SK-N-SH (cell line): ENCODE data around the gene CCDC192. TPM values are rescaled to one million over a fixed set of nuclear protein-coding genes. Genes with fewer than 3 reads are reported as not detected.

Experiments used
- CTCF ChIA-PET: fragments of 300-600, 350-600 bp; formaldehyde crosslinking; extraction: SDS; loops from one replicate; lab custom pipeline; 2021; lab: Yijun Ruan, JAX
- POLR2A ChIA-PET: fragments of 350-600 bp; sonication (Branson Sonifier 250); formaldehyde crosslinking; extraction: SDS; loops from one replicate; lab custom pipeline; 2020; ENCODE audit warnings: antibody characterized with exemption, inconsistent platforms; lab: Yijun Ruan, JAX
- DNase-seq: peaks from one replicate; pipeline ENCODE4 v3.0.0; 2012
- H2AFZ ChIP-seq: fragments of 200-600 bp; sonication (generic); 2 replicates; pipeline ENCODE4 v1.8.1; 2016; ENCODE audit warnings: antibody characterized with exemption, mild to moderate bottlenecking, low read depth
- H3F3A ChIP-seq: fragments of 200-600 bp; sonication (generic); replicated peaks from 2 replicates; pipeline ENCODE3; 2016; ENCODE audit warnings: antibody characterized with exemption, mild to moderate bottlenecking; ENCODE audit not compliant: insufficient read depth
- H3K27ac ChIP-seq, 2 experiments: fragments of 200-500 bp in 1 of 2; fragments of 200-600 bp in 1 of 2; sonication (Bioruptor generic) in 1 of 2; sonication (generic), shearing (Covaris generic) in 1 of 2; 2 replicates each; pipeline versions ENCODE4 v1.5.1 to v1.6.1; 2014 to 2016; ENCODE audit warnings: low read depth in 2 of 2, inconsistent platforms in 1 of 2, low read length in 1 of 2, mild to moderate bottlenecking in 1 of 2, mixed read lengths in 1 of 2
- H3K27me3 ChIP-seq: fragments of 200-600 bp; sonication (generic), shearing (Covaris generic); 2 replicates; pipeline ENCODE4 v1.6.1; 2016; ENCODE audit warnings: mixed run types; ENCODE audit not compliant: insufficient read depth
- H3K36me3 ChIP-seq, 2 experiments: fragments of 200-500 bp in 1 of 2; fragments of 200-600 bp in 1 of 2; sonication (Bioruptor generic) in 1 of 2; sonication (generic) in 1 of 2; replicated peaks in 1 of 2; 2 replicates each; pipeline versions ENCODE3 to v1.5.1; 2014 to 2016; ENCODE audit warnings: low read length in 1 of 2, mild to moderate bottlenecking in 1 of 2; ENCODE audit not compliant: insufficient read depth in 2 of 2, control insufficient read depth in 1 of 2
- H3K4me1 ChIP-seq, 2 experiments: fragments of 200-500 bp in 1 of 2; fragments of 200-600 bp in 1 of 2; sonication (Bioruptor generic) in 1 of 2; sonication (generic), shearing (Covaris generic) in 1 of 2; 2 replicates each; pipeline versions ENCODE4 v1.5.1 to v1.6.1; 2014 to 2016; ENCODE audit warnings: low read depth in 1 of 2, low read length in 1 of 2, mixed run types in 1 of 2; ENCODE audit not compliant: insufficient read depth in 2 of 2, control insufficient read depth in 1 of 2
- H3K4me2 ChIP-seq: fragments of 200-600 bp; sonication (generic), shearing (Covaris generic); 2 replicates; pipeline ENCODE4 v1.6.1; 2017; ENCODE audit warnings: mixed run types
- H3K4me3 ChIP-seq, 2 experiments: fragments of 200-500 bp in 1 of 2; fragments of 200-600 bp in 1 of 2; sonication (Bioruptor generic) in 1 of 2; sonication (generic), shearing (Covaris generic) in 1 of 2; 2 replicates each; pipeline versions ENCODE4 v1.5.1 to v1.8.1; 2014 to 2016; ENCODE audit warnings: low read depth in 2 of 2, inconsistent platforms in 1 of 2, low read length in 1 of 2, mild to moderate bottlenecking in 1 of 2, mixed read lengths in 1 of 2, moderate library complexity in 1 of 2
- H3K79me2 ChIP-seq: fragments of 200-600 bp; sonication (generic); 2 replicates; pipeline ENCODE4 v1.8.1; 2017; ENCODE audit warnings: mild to moderate bottlenecking; ENCODE audit not compliant: insufficient read depth
- H3K9ac ChIP-seq: fragments of 200-600 bp; sonication (generic); 2 replicates; pipeline ENCODE4 v1.6.1; 2017; ENCODE audit warnings: mixed run types
- H3K9me2 ChIP-seq: fragments of 200-600 bp; sonication (generic); 2 replicates; pipeline ENCODE4 v1.6.1; 2017; ENCODE audit warnings: mixed run types
- H3K9me3 ChIP-seq: fragments of 200-600 bp; sonication (generic); 2 replicates; pipeline ENCODE4 v1.6.1; 2017; ENCODE audit warnings: mixed run types, mild to moderate bottlenecking, moderate library complexity
- H4K20me1 ChIP-seq: fragments of 200-600 bp; sonication (generic); 2 replicates; pipeline ENCODE4 v1.6.1; 2017; ENCODE audit warnings: mild to moderate bottlenecking, mixed run types; ENCODE audit not compliant: insufficient read depth
- CHD2 ChIP-seq: fragments of 150-350 bp; IDR thresholded peaks from 2 replicates; pipeline ENCODE4 v1.6.1; 2018; ENCODE audit warnings: low read length; ENCODE audit not compliant: partially characterized antibody
- ELF1 ChIP-seq: IDR thresholded peaks from 2 replicates; pipeline ENCODE4 v1.4.0; 2012
- FOSL2 ChIP-seq: IDR thresholded peaks from 2 replicates; pipeline ENCODE4 v1.4.0; 2012; ENCODE audit warnings: low read depth, mild to moderate bottlenecking, moderate library complexity, borderline replicate concordance
- FOXJ3 ChIP-seq: sonication (generic); formaldehyde crosslinking; IDR thresholded peaks from 2 replicates; pipeline ENCODE4 v1.5.1; 2020; ENCODE audit warnings: mild to moderate bottlenecking, missing genetic modification reagents
- JUND ChIP-seq: IDR thresholded peaks from 2 replicates; pipeline ENCODE4 v1.4.0; 2012
- MEF2A ChIP-seq: IDR thresholded peaks from 2 replicates; pipeline ENCODE4 v1.4.0; 2012; ENCODE audit warnings: low read depth, borderline replicate concordance
- NRF1 ChIP-seq: IDR thresholded peaks from 2 replicates; pipeline ENCODE4 v1.6.1; 2012; ENCODE audit warnings: low read depth, mild to moderate bottlenecking, low read length
- POLR2AphosphoS5 ChIP-seq: IDR thresholded peaks from 2 replicates; pipeline ENCODE4 v1.6.1; 2012; ENCODE audit warnings: low read depth, low read length
- RAD21 ChIP-seq: IDR thresholded peaks from 2 replicates; pipeline ENCODE4 v1.6.1; 2012; ENCODE audit warnings: mild to moderate bottlenecking, low read length
- RCOR1 ChIP-seq: fragments of 150-350 bp; IDR thresholded peaks from 2 replicates; pipeline ENCODE4 v1.6.1; 2017; ENCODE audit warnings: antibody characterized with exemption, low read length
- REST ChIP-seq: IDR thresholded peaks from 2 replicates; pipeline ENCODE4 v1.6.1; 2012; ENCODE audit warnings: mild to moderate bottlenecking, low read depth, low read length, moderate library complexity
- RXRA ChIP-seq: IDR thresholded peaks from 2 replicates; pipeline ENCODE4 v1.4.0; 2012; ENCODE audit warnings: low read depth, mild to moderate bottlenecking, borderline replicate concordance
- TAF1 ChIP-seq: IDR thresholded peaks from 2 replicates; pipeline ENCODE4 v1.6.1; 2012; ENCODE audit warnings: low read depth, mild to moderate bottlenecking, low read length, moderate library complexity, borderline replicate concordance
- TCF12 ChIP-seq: IDR thresholded peaks from 2 replicates; pipeline ENCODE4 v1.4.0; 2012
- TEAD4 ChIP-seq: IDR thresholded peaks from 2 replicates; pipeline ENCODE4 v1.4.0; 2012; ENCODE audit warnings: mild to moderate bottlenecking, borderline replicate concordance; ENCODE audit not compliant: insufficient read depth
- ZBTB33 ChIP-seq: IDR thresholded peaks from 2 replicates; pipeline ENCODE4 v1.4.0; 2012; ENCODE audit warnings: low read depth, borderline replicate concordance
- WGBS: methylation state at CpG from one replicate; pipeline ENCODE4 v1.1.6; 2017; ENCODE audit warnings: low lambda C conversion rate; 5-methylcytosine and 5-hydroxymethylcytosine counted together
- polyA plus RNA-seq, 3 experiments: library from polyadenylated mRNA; depleted of rRNA; stranded (reverse); fragments of >200 nt; gene quantifications; 2 replicates each; pipeline ENCODE4 v1.2.3, GENCODE V29; 2012

CCDC192 gene
- polyA plus RNA-seq, 1 of the 3 experiments (the other 2 are of a cell fraction): not detected

GRCh38 chr5:127909821-127910220 lies 206.6 kb downstream of the CCDC192 start:
- Histone ChIP-seq H4K20me1 (no peaks in the 10 kb centered on the region), H3F3A (no peaks in the 10 kb centered on the region), H3K9ac (no peak overlapping the region), H2AFZ (no peak overlapping the region), H3K4me1 (no peaks in the 10 kb centered on the region), H3K79me2 (no peaks in the 10 kb centered on the region), H3K4me2 (no peak overlapping the region), H3K27ac (no peak overlapping the region), H3K9me3 (no peaks in the 10 kb centered on the region), H3K4me3 (no peak overlapping the region), H3K27me3 (no peaks in the 10 kb centered on the region), H3K36me3 (no peaks in the 10 kb centered on the region), H3K9me2 (no peaks in the 10 kb centered on the region)
- DNase-seq: no peak
- ChIA-PET POLR2A (no interaction called here), CTCF (interaction anchor here (0.6 to 1.5 kb wide), 6 partner anchors 9 to 329 kb away, joined by 3 to 7 read pairs (median 4); no protein-coding TSS in a partner anchor)
- TF ChIP-seq JUND (no peak), FOSL2 (no peak), ELF1 (no peak), RAD21 (no peak), ZBTB33 (no peak), MEF2A (no peak), REST (no peak), POLR2AphosphoS5 (no peak)
- 55% methylated on average over 1 of the region's 1 CpG for WGBS

- no peaks in the 10 kb centered on the region for H3K9me3 ChIP-seq
- WGBS: 100% methylated on average over 2 of the region's 2 CpGs
- H3K36me3 ChIP-seq: no peaks in the 10 kb centered on the region
- H2AFZ ChIP-seq: no peak overlapping the region
- H4K20me1 ChIP-seq: no peaks in the 10 kb centered on the region
- H3K4me1 ChIP-seq: no peaks in the 10 kb centered on the region
- H3K4me3 ChIP-seq: no peak overlapping the region
- H3K27me3 ChIP-seq: no peaks in the 10 kb centered on the region
- H3K4me2 ChIP-seq: no peak overlapping the region
- no peaks in the 10 kb centered on the region for H3F3A ChIP-seq
- no peaks in the 10 kb centered on the region for H3K9me2 ChIP-seq
- ChIA-PET CTCF (interaction anchor here (0.8 to 1.2 kb wide), 5 partner anchors 12 to 291 kb away, joined by 3 to 5 read pairs (median 4); no protein-coding TSS in a partner anchor), POLR2A (no interaction called here)
- H3K79me2 ChIP-seq: no peaks in the 10 kb centered on the region
- no peak overlapping the region for H3K27ac ChIP-seq
- no peak for DNase-seq
- no peak overlapping the region for H3K9ac ChIP-seq
- TF ChIP-seq NRF1 (no peak), MEF2A (no peak), TCF12 (no peak), RXRA (no peak), RCOR1 (no peak), TEAD4 (no peak), TAF1 (no peak), FOXJ3 (CRISPR knock-in tag) (no peak), ZBTB33 (no peak), REST (no peak), JUND (no peak), CHD2 (no peak)
These were observed 207.2 kb downstream of the CCDC192 start for GRCh38 chr5:127910307-127910956.
